Measurements from ENCODE around the gene PSME1.

Gene PSME1

GRCh38 chr14:24147761-24148428 is 11.9 kb downstream of the PSME1 start:
- DNase-seq, result no peak

GRCh38 chr14:24149302-24149969 is 13.4 kb downstream of the PSME1 start:
- DNase-seq, result no peak

- DNase-seq, result no peak
Observed at GRCh38 chr14:24150061-24150460, 14.1 kb downstream of the PSME1 start.

- DNase-seq, result no peak
Observed at GRCh38 chr14:24150567-24150966, 14.6 kb downstream of the PSME1 start.

- no peak for DNase-seq
Observed at GRCh38 chr14:24150993-24151392, 15.0 kb downstream of the PSME1 start.

- no peak for DNase-seq
Observed at GRCh38 chr14:24151404-24152080, 15.5 kb downstream of the PSME1 start.

- no peak for DNase-seq
Observed at GRCh38 chr14:24155100-24155499, 19.1 kb downstream of the PSME1 start.

- DNase-seq, result no peak
Observed at GRCh38 chr14:24156840-24157239, 20.8 kb downstream of the PSME1 start.

GRCh38 chr14:24157331-24157730 is 21.3 kb downstream of the PSME1 start:
- no peak for DNase-seq

- DNase-seq, result no peak
Observed at GRCh38 chr14:24159777-24160498, 23.9 kb downstream of the PSME1 start.

- DNase-seq, result no peak
Observed at GRCh38 chr14:24160499-24160849, 24.5 kb downstream of the PSME1 start.

- DNase-seq, result peak; percentile 73 to 93
Observed at GRCh38 chr14:24160850-24161804, 25.1 kb downstream of the PSME1 start, which contains the start of gene IRF9. TSS of gene IRF9 (plus strand) at chr14:24161265. CDS start at chr14:24162145, 880 bp downstream.

GRCh38 chr14:24162093-24162492 is 26.1 kb downstream of the PSME1 start:
- no peak for DNase-seq

- no peak for DNase-seq
Observed at GRCh38 chr14:24164518-24164991, 28.6 kb downstream of the PSME1 start.

GRCh38 chr14:24165785-24166184 is 29.8 kb downstream of the PSME1 start:
- DNase-seq, result no peak

- DNase-seq, result no peak
Observed at GRCh38 chr14:24167469-24168114, 31.6 kb downstream of the PSME1 start.

- peak; percentile 99 for DNase-seq
Observed at GRCh38 chr14:24171422-24172260, 35.6 kb downstream of the PSME1 start, which contains the start of gene REC8. TSS of gene REC8 (plus strand) at chr14:24172080. CDS start at chr14:24172553, 473 bp downstream.

GRCh38 chr14:24172261-24172860 is 36.4 kb downstream of the PSME1 start:
- peak; percentile 42 to 48 for DNase-seq

- peak in 1 of 2 experiments; percentile 27 for DNase-seq
Observed at GRCh38 chr14:24172871-24173281, 36.9 kb downstream of the PSME1 start.

- no peak for DNase-seq
Observed at GRCh38 chr14:24176599-24176998, 40.6 kb downstream of the PSME1 start.
